Neuronal stem cell (in vitro differentiated cells): ENCODE results near the gene ZNF660. TPM values are rescaled to one million over a fixed set of nuclear protein-coding genes. Genes with fewer than 3 reads are reported as not detected.
A peak's percentile ranks its signal among the peaks of the same experiment; 100 is the strongest.
"Not testable (repeated sequence)": the region's sequence is repeated elsewhere in the genome, so short reads cannot be mapped to it uniquely, and the experiment has no call there.

Experiments
- DNase-seq: peaks from one replicate; pipeline ENCODE4 v3.0.0-alpha.2; 2013; ENCODE audit warnings: low spot score
- H2AFZ ChIP-seq: one replicate; pipeline ENCODE4 v1.6.1; 2013; ENCODE audit warnings: mild to moderate bottlenecking, low read length, inconsistent platforms
- H2AK5ac ChIP-seq: 2 replicates; pipeline ENCODE4 v1.6.1; 2013; ENCODE audit warnings: low read depth, mild to moderate bottlenecking, inconsistent platforms, low read length, moderate library complexity, mixed read lengths
- H2BK120ac ChIP-seq: 2 replicates; pipeline ENCODE4 v1.6.1; 2013; ENCODE audit warnings: low read depth, mild to moderate bottlenecking, inconsistent platforms, low read length, moderate library complexity, mixed read lengths
- H2BK12ac ChIP-seq: one replicate; pipeline ENCODE4 v1.6.1; 2013; ENCODE audit warnings: low read length, inconsistent platforms
- H2BK15ac ChIP-seq: 2 replicates; pipeline ENCODE4 v1.6.1; 2013; ENCODE audit warnings: mild to moderate bottlenecking, low read length, inconsistent platforms, mixed read lengths
- H2BK5ac ChIP-seq: one replicate; pipeline ENCODE4 v1.6.1; 2013; ENCODE audit warnings: inconsistent platforms, mild to moderate bottlenecking, low read length, moderate library complexity
- H3K14ac ChIP-seq: one replicate; pipeline ENCODE4 v1.6.1; 2013; ENCODE audit warnings: low read length, inconsistent platforms
- H3K18ac ChIP-seq: 2 replicates; pipeline ENCODE4 v1.6.1; 2013; ENCODE audit warnings: low read length, inconsistent platforms
- H3K23ac ChIP-seq: 2 replicates; pipeline ENCODE4 v1.6.1; 2013; ENCODE audit warnings: low read depth, mild to moderate bottlenecking, mixed read lengths, low read length, inconsistent platforms; ENCODE audit not compliant: poor library complexity
- H3K27ac ChIP-seq: replicated peaks from 3 replicates; pipeline ENCODE4 v1.5.1; 2013; ENCODE audit warnings: low read length, inconsistent platforms
- H3K27me3 ChIP-seq, 3 experiments: 2 replicates each; pipeline ENCODE4 v1.6.1; 2013; ENCODE audit warnings: low read length in 3 of 3, mild to moderate bottlenecking in 2 of 3, inconsistent platforms in 1 of 3, low read depth in 1 of 3, mixed read lengths in 1 of 3, moderate library complexity in 1 of 3; ENCODE audit not compliant: control insufficient read depth in 3 of 3, insufficient read depth in 3 of 3
- H3K36me3 ChIP-seq, 2 donors: replicated peaks in 1 of 2; 2 replicates each; pipeline ENCODE4 v1.6.1; 2013; ENCODE audit warnings: low read length in 2 of 2; ENCODE audit not compliant: control insufficient read depth in 2 of 2, insufficient read depth in 2 of 2
- H3K4ac ChIP-seq: 2 replicates; pipeline ENCODE4 v1.6.1; 2013; ENCODE audit warnings: inconsistent platforms, mild to moderate bottlenecking, low read length, moderate library complexity
- H3K4me1 ChIP-seq, 2 donors: 1 replicate in 1 of 2; 2 replicates in 1 of 2; pipeline ENCODE4 v1.6.1; 2013; ENCODE audit warnings: low read length in 2 of 2, low read depth in 1 of 2; ENCODE audit not compliant: control insufficient read depth in 2 of 2, insufficient read depth in 1 of 2
- H3K4me2 ChIP-seq: one replicate; pipeline ENCODE4 v1.6.1; 2013; ENCODE audit warnings: mild to moderate bottlenecking, low read length, inconsistent platforms; ENCODE audit not compliant: insufficient read depth, poor library complexity, severe bottlenecking
- H3K4me3 ChIP-seq, 2 donors: 2 replicates each; pipeline ENCODE4 v1.5.1; 2013; ENCODE audit warnings: low read length in 2 of 2, mild to moderate bottlenecking in 2 of 2, inconsistent platforms in 1 of 2, moderate library complexity in 1 of 2
- H3K79me1 ChIP-seq: one replicate; pipeline ENCODE4 v1.6.1; 2013; ENCODE audit warnings: low read depth, mild to moderate bottlenecking, inconsistent platforms, low read length, moderate library complexity
- H3K9ac ChIP-seq: one replicate; pipeline ENCODE4 v1.6.1; 2013; ENCODE audit warnings: mild to moderate bottlenecking, low read depth, low read length, inconsistent platforms; ENCODE audit not compliant: poor library complexity
- H3K9me3 ChIP-seq, 2 donors: replicated peaks in 1 of 2; 2 replicates each; pipeline versions ENCODE3 to v1.6.1; 2013; ENCODE audit warnings: low read length in 2 of 2, mild to moderate bottlenecking in 2 of 2, inconsistent platforms in 1 of 2, low read depth in 1 of 2, mixed read lengths in 1 of 2, moderate library complexity in 1 of 2; ENCODE audit not compliant: control insufficient read depth in 2 of 2, insufficient read depth in 1 of 2
- H4K8ac ChIP-seq: one replicate; pipeline ENCODE4 v1.6.1; 2013; ENCODE audit warnings: low read depth, mild to moderate bottlenecking, inconsistent platforms, low read length, moderate library complexity
- H4K91ac ChIP-seq: one replicate; pipeline ENCODE4 v1.6.1; 2013; ENCODE audit warnings: low read length, low read depth, mild to moderate bottlenecking, inconsistent platforms; ENCODE audit not compliant: poor library complexity
- WGBS, 2 donors: extraction: QIAGEN DNeasy Blood & Tissue Kit; methylation state at CpG; one replicate each; pipeline ENCODE4 v1.1.7; 2013; ENCODE audit warnings: missing lambda C conversion rate in 2 of 2, mixed read lengths in 1 of 2; ENCODE audit not compliant: insufficient read length in 2 of 2, insufficient replicate concordance in 1 of 2; ENCODE audit errors: extremely low coverage in 2 of 2; 5-methylcytosine and 5-hydroxymethylcytosine counted together
- polyA plus RNA-seq, 2 experiments: library from polyadenylated mRNA; stranded (reverse); fragments of 200-250 nt; gene quantifications; one replicate each; pipeline ENCODE4 v1.2.3, GENCODE V29; 2013

The ZNF660 gene
- polyA plus RNA-seq (2013, experiment 1 of 2): 5.0 TPM
- 5.3 TPM for polyA plus RNA-seq (2013, experiment 2 of 2)

GRCh38 chr3:44584646-44585501, at the start of gene ZNF660:
Gene ZNF660, plus strand, starts transcription at chr3:44584964. Its CDS starts 9,230 bp downstream, at chr3:44594194.
- Histone ChIP-seq H3K9me3 (peaks cover 6 to 40% of the 10 kb centered on the region in 2 donors), H2AK5ac (peak within 1 kb of the TSS; percentile 9), H3K18ac (peak within 1 kb of the TSS; percentile 96), H2BK5ac (peak within 1 kb of the TSS; percentile 19), H3K27me3 (no peaks in the 10 kb centered on the region), H3K4me1 (peaks cover 9% of the 10 kb centered on the region in 2 donors), H3K36me3 (peaks cover 21 to 47% of the 10 kb centered on the region in 2 donors), H2BK12ac (no peak within 1 kb of the TSS), H3K9ac (peak within 1 kb of the TSS; percentile 93), H4K8ac (peak within 1 kb of the TSS; percentile 17), H3K4me2 (peak within 1 kb of the TSS; percentile 65), H3K79me1 (no peaks in the 10 kb centered on the region), H4K91ac (no peak within 1 kb of the TSS), H2BK15ac (no peak within 1 kb of the TSS), H3K4ac (no peak within 1 kb of the TSS), H3K4me3 (peak within 1 kb of the TSS; percentile 88 to 97), H3K14ac (no peak within 1 kb of the TSS), H3K27ac (peak within 1 kb of the TSS; percentile 72), H2AFZ (peak within 1 kb of the TSS; percentile 91), H3K23ac (peak within 1 kb of the TSS; percentile 4), H2BK120ac (no peak within 1 kb of the TSS)
- no CpG with 5 or more reads among the region's 41 CpGs for WGBS, 2 donors
- peak; percentile 90 for DNase-seq

GRCh38 chr3:44535364-44535763, 49.4 kb upstream of the ZNF660 start:
- H3K4ac ChIP-seq: no peak overlapping the region

GRCh38 chr3:44544811-44545210, 40.0 kb upstream of the ZNF660 start:
- WGBS, 2 donors: no CpG with 5 or more reads among the region's 1 CpG
- not testable (repeated sequence) for H3K4ac ChIP-seq, H4K8ac ChIP-seq, H4K91ac ChIP-seq, H2BK15ac ChIP-seq, DNase-seq, H2AK5ac ChIP-seq, H2BK12ac ChIP-seq, H3K79me1 ChIP-seq, H3K4me2 ChIP-seq, H2AFZ ChIP-seq, H2BK5ac ChIP-seq, H3K27ac ChIP-seq, H2BK120ac ChIP-seq, H3K18ac ChIP-seq, H3K9ac ChIP-seq, H3K36me3 ChIP-seq, H3K23ac ChIP-seq, H3K4me1 ChIP-seq, H3K4me3 ChIP-seq, H3K9me3 ChIP-seq, H3K14ac ChIP-seq
- H3K27me3 ChIP-seq: peaks cover 0 to 16% (median 0%) of the 10 kb centered on the region in 3 experiments

More at GRCh38 chr3:44535364-44535763, 49.4 kb upstream of the ZNF660 start:
- Histone ChIP-seq H2BK15ac (no peak overlapping the region), H3K4me2 (no peak overlapping the region), H2BK12ac (no peak overlapping the region), H4K8ac (no peak overlapping the region), H3K18ac (no peak overlapping the region), H3K4me1 (no peaks in the 10 kb centered on the region), H3K27ac (no peak overlapping the region), H2BK5ac (no peak overlapping the region), H3K23ac (no peak overlapping the region), H3K36me3 (no peaks in the 10 kb centered on the region), H3K27me3 (peaks cover 0 to 2% (median 0%) of the 10 kb centered on the region in 3 experiments), H3K79me1 (peaks cover 3% of the 10 kb centered on the region), H3K14ac (no peak overlapping the region), H3K9ac (no peak overlapping the region), H2AK5ac (no peak overlapping the region), H3K9me3 (no peaks in the 10 kb centered on the region), H2AFZ (no peak overlapping the region), H2BK120ac (no peak overlapping the region), H4K91ac (no peak overlapping the region), H3K4me3 (no peak overlapping the region)
- no CpG with 5 or more reads among the region's 1 CpG for WGBS, 2 donors
- DNase-seq: no peak
